ENCODE measurements around the gene HMGCS1.
"Not testable (repeated sequence)": the region's sequence is repeated elsewhere in the genome, so short reads cannot be mapped to it uniquely, and the experiment has no call there.

HMGCS1 gene

GRCh38 chr5:43268188-43268820 is 44.9 kb downstream of the HMGCS1 start:
- H4K8ac ChIP-seq (ENCODE audit: low read depth, low read length) = no peak overlapping the region
- H3K14ac ChIP-seq (ENCODE audit: low read length) = no peak overlapping the region
- H3K27ac ChIP-seq (replicated peaks; ENCODE audit: low read length) = no peak overlapping the region
- no peak overlapping the region for H3K18ac ChIP-seq (ENCODE audit: low read length)
- no peak overlapping the region for H3K4me3 ChIP-seq (ENCODE audit: low read length in 2 of 2)
- no peak for DNase-seq (ENCODE audit: low spot score)
- H3K9me3 ChIP-seq (replicated peaks in 1 of 2; ENCODE audit: control insufficient read depth in 2 of 2, insufficient read depth in 1 of 2, low read depth in 1 of 2, low read length in 2 of 2) = peaks cover 0 to 4% of the 10 kb centered on the region in 2 donors
- H3K79me1 ChIP-seq (ENCODE audit: low read depth, low read length) = no peaks in the 10 kb centered on the region
- H3K9ac ChIP-seq (ENCODE audit: low read depth, low read length, poor library complexity) = no peak overlapping the region
- H2BK12ac ChIP-seq (ENCODE audit: low read length) = no peak overlapping the region
- no peak overlapping the region for H2BK15ac ChIP-seq (ENCODE audit: low read length)
- WGBS, 2 donors (ENCODE audit: extremely low coverage in 2 of 2, insufficient read length in 2 of 2, insufficient replicate concordance in 1 of 2) = no CpG with 5 or more reads among the region's 1 CpG
- H4K91ac ChIP-seq (ENCODE audit: low read depth, low read length, poor library complexity) = no peak overlapping the region
- H2BK120ac ChIP-seq (ENCODE audit: low read depth, low read length) = no peak overlapping the region
- no peak overlapping the region for H3K4ac ChIP-seq (ENCODE audit: low read length)
- H3K23ac ChIP-seq (ENCODE audit: low read depth, low read length, poor library complexity) = no peak overlapping the region
- H2AFZ ChIP-seq (ENCODE audit: low read length) = no peak overlapping the region
- peaks cover 0 to 2% (median 0%) of the 10 kb centered on the region in 3 experiments for H3K27me3 ChIP-seq (ENCODE audit: control insufficient read depth in 3 of 3, insufficient read depth in 3 of 3, low read depth in 1 of 3, low read length in 3 of 3)
- H2BK5ac ChIP-seq (ENCODE audit: low read length) = no peak overlapping the region
- no peak overlapping the region for H3K4me2 ChIP-seq (ENCODE audit: insufficient read depth, low read length, poor library complexity, severe bottlenecking)
- no peaks in the 10 kb centered on the region for H3K36me3 ChIP-seq (replicated peaks in 1 of 2; ENCODE audit: control insufficient read depth in 2 of 2, insufficient read depth in 2 of 2, low read length in 2 of 2)
- no peak overlapping the region for H2AK5ac ChIP-seq (ENCODE audit: low read depth, low read length)
- H3K4me1 ChIP-seq (ENCODE audit: control insufficient read depth in 2 of 2, insufficient read depth in 1 of 2, low read depth in 1 of 2, low read length in 2 of 2) = no peaks in the 10 kb centered on the region

GRCh38 chr5:43262269-43262668 is 50.9 kb downstream of the HMGCS1 start:
- not testable (repeated sequence) for H2BK120ac ChIP-seq (ENCODE audit: low read depth, low read length); H3K4ac ChIP-seq (ENCODE audit: low read length); H2BK5ac ChIP-seq (ENCODE audit: low read length); H3K9me3 ChIP-seq (replicated peaks in 1 of 2; ENCODE audit: control insufficient read depth in 2 of 2, insufficient read depth in 1 of 2, low read depth in 1 of 2, low read length in 2 of 2); H3K18ac ChIP-seq (ENCODE audit: low read length); H4K8ac ChIP-seq (ENCODE audit: low read depth, low read length); H3K14ac ChIP-seq (ENCODE audit: low read length); H3K4me1 ChIP-seq (ENCODE audit: control insufficient read depth in 2 of 2, insufficient read depth in 1 of 2, low read depth in 1 of 2, low read length in 2 of 2); H4K91ac ChIP-seq (ENCODE audit: low read depth, low read length, poor library complexity); H3K4me2 ChIP-seq (ENCODE audit: insufficient read depth, low read length, poor library complexity, severe bottlenecking); H2BK12ac ChIP-seq (ENCODE audit: low read length); H2AK5ac ChIP-seq (ENCODE audit: low read depth, low read length); H3K27ac ChIP-seq (replicated peaks; ENCODE audit: low read length); H3K4me3 ChIP-seq (ENCODE audit: low read length in 2 of 2); DNase-seq (ENCODE audit: low spot score); H3K79me1 ChIP-seq (ENCODE audit: low read depth, low read length); H2BK15ac ChIP-seq (ENCODE audit: low read length); H3K9ac ChIP-seq (ENCODE audit: low read depth, low read length, poor library complexity); H2AFZ ChIP-seq (ENCODE audit: low read length); H3K27me3 ChIP-seq (ENCODE audit: control insufficient read depth in 3 of 3, insufficient read depth in 3 of 3, low read depth in 1 of 3, low read length in 3 of 3); H3K36me3 ChIP-seq (replicated peaks in 1 of 2; ENCODE audit: control insufficient read depth in 2 of 2, insufficient read depth in 2 of 2, low read length in 2 of 2); H3K23ac ChIP-seq (ENCODE audit: low read depth, low read length, poor library complexity)
- no CpG with 5 or more reads among the region's 2 CpGs for WGBS, 2 donors (ENCODE audit: extremely low coverage in 2 of 2, insufficient read length in 2 of 2, insufficient replicate concordance in 1 of 2)

- no peak overlapping the region for H3K18ac ChIP-seq (ENCODE audit: low read length)
Observed at GRCh38 chr5:43258116-43258515, 55.1 kb downstream of the HMGCS1 start.

GRCh38 chr5:43256261-43256966 is 56.8 kb downstream of the HMGCS1 start:
- H3K79me1 ChIP-seq (ENCODE audit: low read depth, low read length) = no peaks in the 10 kb centered on the region
- H2BK15ac ChIP-seq (ENCODE audit: low read length) = no peak overlapping the region
- no peak overlapping the region for H4K8ac ChIP-seq (ENCODE audit: low read depth, low read length)
- no peak overlapping the region for H3K14ac ChIP-seq (ENCODE audit: low read length)
- H3K27me3 ChIP-seq (ENCODE audit: control insufficient read depth in 3 of 3, insufficient read depth in 3 of 3, low read depth in 1 of 3, low read length in 3 of 3) = peaks cover 0 to 11% (median 0%) of the 10 kb centered on the region in 3 experiments
- no peak overlapping the region for H3K27ac ChIP-seq (replicated peaks; ENCODE audit: low read length)
- no peak overlapping the region for H2BK12ac ChIP-seq (ENCODE audit: low read length)
- H3K9ac ChIP-seq (ENCODE audit: low read depth, low read length, poor library complexity) = no peak overlapping the region
- H2AFZ ChIP-seq (ENCODE audit: low read length) = no peak overlapping the region
- H3K23ac ChIP-seq (ENCODE audit: low read depth, low read length, poor library complexity) = no peak overlapping the region
- H3K4me2 ChIP-seq (ENCODE audit: insufficient read depth, low read length, poor library complexity, severe bottlenecking) = no peak overlapping the region
- H3K18ac ChIP-seq (ENCODE audit: low read length) = no peak overlapping the region
- no peak overlapping the region for H3K4me3 ChIP-seq (ENCODE audit: low read length in 2 of 2)
- DNase-seq (ENCODE audit: low spot score) = no peak
- no peaks in the 10 kb centered on the region for H3K36me3 ChIP-seq (replicated peaks in 1 of 2; ENCODE audit: control insufficient read depth in 2 of 2, insufficient read depth in 2 of 2, low read length in 2 of 2)
- WGBS, 2 donors (ENCODE audit: extremely low coverage in 2 of 2, insufficient read length in 2 of 2, insufficient replicate concordance in 1 of 2) = no CpG with 5 or more reads among the region's 2 CpGs
- no peak overlapping the region for H4K91ac ChIP-seq (ENCODE audit: low read depth, low read length, poor library complexity)
- H2BK5ac ChIP-seq (ENCODE audit: low read length) = no peak overlapping the region
- H2AK5ac ChIP-seq (ENCODE audit: low read depth, low read length) = no peak overlapping the region
- H3K9me3 ChIP-seq (replicated peaks in 1 of 2; ENCODE audit: control insufficient read depth in 2 of 2, insufficient read depth in 1 of 2, low read depth in 1 of 2, low read length in 2 of 2) = no peaks in the 10 kb centered on the region
- H2BK120ac ChIP-seq (ENCODE audit: low read depth, low read length) = no peak overlapping the region
- H3K4me1 ChIP-seq (ENCODE audit: control insufficient read depth in 2 of 2, insufficient read depth in 1 of 2, low read depth in 1 of 2, low read length in 2 of 2) = no peaks in the 10 kb centered on the region
- H3K4ac ChIP-seq (ENCODE audit: low read length) = no peak overlapping the region

More at GRCh38 chr5:43258116-43258515, 55.1 kb downstream of the HMGCS1 start:
- no peak for DNase-seq (ENCODE audit: low spot score)
- Histone ChIP-seq H3K4me2 (ENCODE audit: insufficient read depth, low read length, poor library complexity, severe bottlenecking) (no peak overlapping the region), H3K27me3 (ENCODE audit: control insufficient read depth in 3 of 3, insufficient read depth in 3 of 3, low read depth in 1 of 3, low read length in 3 of 3) (peaks cover 0 to 9% (median 0%) of the 10 kb centered on the region in 3 experiments), H3K36me3 (replicated peaks in 1 of 2; ENCODE audit: control insufficient read depth in 2 of 2, insufficient read depth in 2 of 2, low read length in 2 of 2) (no peaks in the 10 kb centered on the region), H3K27ac (replicated peaks; ENCODE audit: low read length) (no peak overlapping the region), H2BK5ac (ENCODE audit: low read length) (no peak overlapping the region), H4K8ac (ENCODE audit: low read depth, low read length) (no peak overlapping the region), H2AFZ (ENCODE audit: low read length) (no peak overlapping the region), H4K91ac (ENCODE audit: low read depth, low read length, poor library complexity) (no peak overlapping the region), H3K4ac (ENCODE audit: low read length) (no peak overlapping the region), H3K79me1 (ENCODE audit: low read depth, low read length) (no peaks in the 10 kb centered on the region), H3K14ac (ENCODE audit: low read length) (no peak overlapping the region), H3K9me3 (replicated peaks in 1 of 2; ENCODE audit: control insufficient read depth in 2 of 2, insufficient read depth in 1 of 2, low read depth in 1 of 2, low read length in 2 of 2) (no peaks in the 10 kb centered on the region), H3K23ac (ENCODE audit: low read depth, low read length, poor library complexity) (no peak overlapping the region), H3K4me1 (ENCODE audit: control insufficient read depth in 2 of 2, insufficient read depth in 1 of 2, low read depth in 1 of 2, low read length in 2 of 2) (no peaks in the 10 kb centered on the region), H3K9ac (ENCODE audit: low read depth, low read length, poor library complexity) (no peak overlapping the region), H2BK15ac (ENCODE audit: low read length) (no peak overlapping the region), H3K4me3 (ENCODE audit: low read length in 2 of 2) (no peak overlapping the region), H2BK120ac (ENCODE audit: low read depth, low read length) (no peak overlapping the region), H2AK5ac (ENCODE audit: low read depth, low read length) (no peak overlapping the region), H2BK12ac (ENCODE audit: low read length) (no peak overlapping the region)
- WGBS, 2 donors (ENCODE audit: extremely low coverage in 2 of 2, insufficient read length in 2 of 2, insufficient replicate concordance in 1 of 2) = no CpG with 5 or more reads among the region's 1 CpG
